GM12872 (cell line): ENCODE data around the gene HTRA2.

ENCODE experiments used
- CTCF ChIP-seq: IDR thresholded peaks from 3 replicates; pipeline ENCODE4 v1.5.1; 2011; ENCODE audit warnings: low read depth, mild to moderate bottlenecking, low read length, moderate library complexity; ENCODE audit not compliant: insufficient read depth

The HTRA2 gene

GRCh38 chr2:74502720-74503505 lies 26.8 kb upstream of the HTRA2 start:
- TF ChIP-seq CTCF, result peak; percentile 60

GRCh38 chr2:74503506-74504475 lies 25.9 kb upstream of the HTRA2 start:
- no peak for TF ChIP-seq CTCF

- TF ChIP-seq CTCF, result no peak
Observed at GRCh38 chr2:74504591-74504990, 25.1 kb upstream of the HTRA2 start.

- TF ChIP-seq CTCF, result no peak
Observed at GRCh38 chr2:74505448-74506246, 24.1 kb upstream of the HTRA2 start.

- TF ChIP-seq CTCF, result peak; percentile 76
Observed at GRCh38 chr2:74507145-74507925, 22.4 kb upstream of the HTRA2 start, which contains the start of gene PCGF1. Gene PCGF1, minus strand, starts transcription at chr2:74507695. Its CDS starts 27 bp downstream, at chr2:74507668.

GRCh38 chr2:74507926-74508520 lies 21.7 kb upstream of the HTRA2 start:
- TF ChIP-seq CTCF, result no peak
